Psoas muscle (tissue), 8 donors: ENCODE results near the gene DGUOK. TPM values are rescaled to one million over a fixed set of nuclear protein-coding genes. Genes with fewer than 3 reads are reported as not detected.

Experiments
- ATAC-seq, 4 donors: fragments of 200-7000 bp; cut with Tn5 transposase; one replicate each; pipeline ENCODE4 v1.9.1; 2020; ENCODE audit warnings: moderate library complexity in 3 of 4, mild to moderate bottlenecking in 2 of 4
- DNase-seq, 2 donors: peaks; one replicate each; pipeline ENCODE4 v3.0.0-alpha.2; 2020
- H3K27ac ChIP-seq: fragments of 200-600 bp; one replicate; pipeline ENCODE4 v1.8.0; 2022
- H3K27me3 ChIP-seq, 3 donors: fragments of 200-600 bp in 1 of 3; one replicate each; pipeline versions ENCODE4 v1.6.1 to v1.8.0; 2013 to 2022; ENCODE audit warnings: low read length in 2 of 3, mild to moderate bottlenecking in 2 of 3, moderate library complexity in 1 of 3; ENCODE audit not compliant: insufficient read depth in 3 of 3
- H3K36me3 ChIP-seq, 2 donors: fragments of 200-600 bp in 1 of 2; one replicate each; pipeline versions ENCODE4 v1.6.1 to v1.8.0; 2013 to 2022; ENCODE audit warnings: low read depth in 1 of 2, mild to moderate bottlenecking in 1 of 2, moderate library complexity in 1 of 2; ENCODE audit not compliant: insufficient read depth in 1 of 2
- H3K4me1 ChIP-seq: fragments of 200-600 bp; one replicate; pipeline ENCODE4 v1.8.0; 2022
- H3K4me3 ChIP-seq: fragments of 200-600 bp; one replicate; pipeline ENCODE4 v1.8.0; 2022; ENCODE audit warnings: mild to moderate bottlenecking
- H3K9me3 ChIP-seq: fragments of 200-600 bp; one replicate; pipeline ENCODE4 v1.8.0; 2022
- CTCF ChIP-seq: fragments of 200-600 bp; IDR thresholded peaks from one replicate; pipeline ENCODE4 v1.8.0; 2022; ENCODE audit warnings: antibody characterized with exemption
- WGBS, 3 donors: extraction: QIAGEN DNeasy Blood & Tissue Kit; methylation state at CpG; one replicate each; pipeline versions ENCODE4 v1.1.6 to v1.1.7; 2013; 5-methylcytosine and 5-hydroxymethylcytosine counted together
- intact Hi-C, 2 donors: fragments of 100-400 bp; cut with DNase I; formaldehyde crosslinking; loops; one replicate each; pipeline versions ENCODE4 v1.11.0 to v1.14.2; 2022
- polyA plus RNA-seq, 3 donors: library from polyadenylated mRNA; stranded (reverse); fragments of 200-250 nt; gene quantifications; one replicate each; pipeline ENCODE4 v1.2.3, GENCODE V29; 2013
- total RNA-seq, 4 donors: library from RNA; stranded (reverse); fragmentation: NEBNext Ultra II Directional in 2 of 4; extraction: Animal tissue kit (Norgen Biotek cat#: 25700) in 2 of 4; gene quantifications; one replicate each; pipeline versions ENCODE4 v1.2.1 to v1.2.4, GENCODE V29; 2021 to 2023
- donor health status: healthy with polysubstance abuse.
- donor health status: DM: no; HTN: no; CAD: no; lungs with moderate emphysema.
- donor health status: Bipolar disorder and iron deficiency.
- donor health status: healthy.
- donor health status: DM: yes; HTN: yes; CAD: no.
- donor health status: DM: no; HTN: no; CAD: no.
- donor health status: DM: no; HTN: no; CAD: no.
- donor health status: DM: yes; HTN: yes; CAD: no.

The DGUOK gene
- total and polyA plus RNA-seq, 7 donors = 12.9 to 74.2 (median 22.3) TPM

GRCh38 chr2:74005786-74006185 is 79.1 kb downstream of the DGUOK start:
- H3K4me1 ChIP-seq = peaks cover 26% of the 10 kb centered on the region
- no peak for TF ChIP-seq CTCF

DNA sequence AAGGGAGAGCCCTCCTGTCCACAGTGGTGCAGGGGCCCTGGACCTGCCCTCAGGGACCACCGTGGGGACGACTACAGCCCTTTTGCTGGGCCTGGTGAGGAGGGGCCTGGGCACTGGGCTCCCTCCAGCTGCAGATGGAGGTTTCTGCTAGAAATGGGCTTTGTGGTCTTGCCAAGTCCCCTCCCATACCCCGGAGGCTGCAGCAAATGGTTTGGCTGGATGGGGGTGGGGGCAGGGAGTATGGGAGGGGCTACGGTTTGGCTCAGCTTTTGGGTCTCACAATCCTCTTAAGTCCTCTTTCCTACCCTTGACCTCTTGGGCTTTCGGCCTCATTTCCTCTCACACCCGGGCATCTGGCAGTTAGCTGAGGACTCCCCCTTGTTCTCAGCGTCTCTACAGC is 79.8 kb downstream of the DGUOK start:
- H3K4me3 ChIP-seq = no peak overlapping the region
- no peak for TF ChIP-seq CTCF
- H3K4me1 ChIP-seq = peaks cover 26% of the 10 kb centered on the region
- H3K9me3 ChIP-seq = no peaks in the 10 kb centered on the region
- ATAC-seq (no peak), DNase-seq (no peak)
- no peaks in the 10 kb centered on the region for H3K36me3 ChIP-seq
- intact Hi-C loops = no loop called here
- H3K27ac ChIP-seq = no peak overlapping the region
- 31 to 37% (median 35%) methylated on average over 7 of the region's 7 CpGs for WGBS, 3 donors
- H3K27me3 ChIP-seq = no peaks in the 10 kb centered on the region

More at GRCh38 chr2:74005786-74006185, 79.1 kb downstream of the DGUOK start:
- DNase-seq (no peak), ATAC-seq (no peak)
- no peak overlapping the region for H3K27ac ChIP-seq
- intact Hi-C loops = no loop called here
- H3K9me3 ChIP-seq = no peaks in the 10 kb centered on the region
- no peak overlapping the region for H3K4me3 ChIP-seq
- no peaks in the 10 kb centered on the region for H3K27me3 ChIP-seq
- WGBS, 3 donors = 44 to 58% (median 53%) methylated on average over 8 of the region's 8 CpGs
- H3K36me3 ChIP-seq = no peaks in the 10 kb centered on the region

- ATAC-seq (no peak), DNase-seq (no peak)
- no peaks in the 10 kb centered on the region for H3K9me3 ChIP-seq
- H3K27me3 ChIP-seq = no peaks in the 10 kb centered on the region
- H3K4me3 ChIP-seq = no peak overlapping the region
- H3K36me3 ChIP-seq = no peaks in the 10 kb centered on the region
- H3K27ac ChIP-seq = no peak overlapping the region
- WGBS, 3 donors = 38 to 55% (median 38%) methylated on average over 4 of the region's 4 CpGs
- intact Hi-C loops = no loop called here
- H3K4me1 ChIP-seq = peaks cover 23% of the 10 kb centered on the region
- TF ChIP-seq CTCF = no peak
Observed at GRCh38 chr2:74007121-74007520, 80.4 kb downstream of the DGUOK start.

DNA sequence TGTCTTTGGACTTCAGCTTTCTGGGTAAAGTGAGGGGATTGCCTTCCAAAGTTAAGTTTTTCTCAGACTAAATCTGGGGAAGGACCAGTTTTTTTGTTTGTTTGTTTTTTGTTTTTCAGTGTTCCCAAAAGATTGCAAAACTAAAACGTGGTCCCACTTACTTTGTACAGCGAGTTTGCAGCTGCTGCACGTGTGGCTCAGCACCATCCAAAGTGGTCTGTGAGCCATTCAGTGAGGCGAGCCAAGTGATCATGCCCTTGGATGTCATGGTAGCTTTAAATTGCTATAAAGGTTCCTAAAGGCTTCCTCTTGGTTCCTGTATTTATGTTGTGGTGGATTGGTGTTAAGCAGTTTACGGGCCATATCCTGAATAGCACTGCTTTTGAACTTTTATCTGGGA is 81.0 kb downstream of the DGUOK start:
- ATAC-seq (no peak), DNase-seq (no peak)
- no peak for TF ChIP-seq CTCF
- H3K27me3 ChIP-seq = no peaks in the 10 kb centered on the region
- H3K4me3 ChIP-seq = no peak overlapping the region
- H3K36me3 ChIP-seq = no peaks in the 10 kb centered on the region
- H3K27ac ChIP-seq = no peak overlapping the region
- peaks cover 22% of the 10 kb centered on the region for H3K4me1 ChIP-seq
- H3K9me3 ChIP-seq = no peaks in the 10 kb centered on the region
- 72 to 77% (median 72%) methylated on average over 5 of the region's 5 CpGs for WGBS, 3 donors
- intact Hi-C loops = no loop called here

Other genes with a start within 250 kb of the DGUOK start
- 10 to 100 TPM; 21.8 to 35.1 (median 27.1) TPM for gene TPRKB, start 189.5 kb upstream of the DGUOK start, total RNA-seq
- 100 to 1,000 TPM in 1 of 3 donors, 10 to 100 TPM in 2; 63.3 to 130 (median 83.9) TPM for gene TPRKB, start 189.5 kb upstream of the DGUOK start, polyA plus RNA-seq
- 10 to 100 TPM in 2 of 4 donors, 1 to 10 TPM in 2; 8.9 to 14.2 (median 10.1) TPM for gene DUSP11, start 146.8 kb upstream of the DGUOK start, total RNA-seq
- 10 to 100 TPM; 14.4 to 21.4 (median 16.5) TPM for gene DUSP11, start 146.8 kb upstream of the DGUOK start, polyA plus RNA-seq
- not detected for gene C2orf78, start 142.7 kb upstream of the DGUOK start, total RNA-seq
- not detected for gene C2orf78, start 142.7 kb upstream of the DGUOK start, polyA plus RNA-seq
- gene STAMBP, start 97.9 kb upstream of the DGUOK start, total RNA-seq = 10 to 100 TPM; 40.7 to 93.1 (median 57.8) TPM
- gene STAMBP, start 97.9 kb upstream of the DGUOK start, polyA plus RNA-seq = 100 to 1,000 TPM in 1 of 3 donors, 10 to 100 TPM in 2; 54.4 to 101 (median 66.9) TPM
- gene ACTG2, start 33.9 kb upstream of the DGUOK start, total RNA-seq = 1 to 10 TPM in 2 of 4 donors, under 1 TPM in 2; 0.44 to 3.4 (median 1.8) TPM
- gene ACTG2, start 33.9 kb upstream of the DGUOK start, polyA plus RNA-seq = 1 to 10 TPM; 2.5 to 4.0 (median 2.7) TPM
- 1 to 10 TPM; 1.7 to 4.8 (median 3.9) TPM for gene TET3, start 58.0 kb downstream of the DGUOK start, total RNA-seq
- gene TET3, start 58.0 kb downstream of the DGUOK start, polyA plus RNA-seq = 10 to 100 TPM in 1 of 3 donors, 1 to 10 TPM in 1, under 1 TPM in 1; 0.56 to 11.2 (median 1.0) TPM
- gene BOLA3, start 221.0 kb downstream of the DGUOK start, total RNA-seq = 10 to 100 TPM; 47.7 to 65.9 (median 54.3) TPM
- gene BOLA3, start 221.0 kb downstream of the DGUOK start, polyA plus RNA-seq = 100 to 1,000 TPM in 2 of 3 donors, 10 to 100 TPM in 1; 99.6 to 117 (median 103) TPM